CD14-positive monocyte (primary cell): ENCODE results near the gene TMEM167B. TPM values are rescaled to one million over a fixed set of nuclear protein-coding genes. Genes with fewer than 3 reads are reported as not detected.

Experiments used
- DNase-seq, 3 donors: peaks; one replicate each; pipeline ENCODE4 v3.0.0-alpha.2; 2011 to 2022
- H2AFZ ChIP-seq: 2 replicates; pipeline ENCODE4 v1.6.0; 2012; ENCODE audit warnings: mild to moderate bottlenecking, low read depth, low read length, inconsistent platforms; ENCODE audit not compliant: insufficient read depth, poor library complexity, severe bottlenecking
- H3K27ac ChIP-seq, 2 donors: 1 replicate in 1 of 2; 2 replicates in 1 of 2; pipeline ENCODE4 v1.5.1; 2012 to 2013; ENCODE audit warnings: low read length in 2 of 2, control low read depth in 1 of 2, inconsistent platforms in 1 of 2, low read depth in 1 of 2, mild to moderate bottlenecking in 1 of 2
- H3K27me3 ChIP-seq, 2 donors: one replicate each; pipeline versions ENCODE4 v1.6.0 to v1.6.1; 2011 to 2013; ENCODE audit warnings: low read length in 2 of 2; ENCODE audit not compliant: control insufficient read depth in 2 of 2, insufficient read depth in 2 of 2
- H3K36me3 ChIP-seq, 2 donors: replicated peaks in 1 of 2; 1 replicate in 1 of 2; 2 replicates in 1 of 2; pipeline versions ENCODE4 v1.5.1 to v1.6.1; 2012 to 2013; ENCODE audit warnings: low read length in 2 of 2, control low read depth in 1 of 2, inconsistent platforms in 1 of 2, mild to moderate bottlenecking in 1 of 2; ENCODE audit not compliant: insufficient read depth in 2 of 2, control insufficient read depth in 1 of 2
- H3K4me1 ChIP-seq, 2 donors: 1 replicate in 1 of 2; 2 replicates in 1 of 2; pipeline versions ENCODE4 v1.5.1 to v1.6.1; 2012 to 2013; ENCODE audit warnings: low read length in 2 of 2, control low read depth in 1 of 2, inconsistent platforms in 1 of 2, mild to moderate bottlenecking in 1 of 2, moderate library complexity in 1 of 2; ENCODE audit not compliant: insufficient read depth in 2 of 2, control insufficient read depth in 1 of 2
- H3K4me2 ChIP-seq: replicated peaks from 2 replicates; pipeline ENCODE3; 2012; ENCODE audit warnings: low read length, moderate library complexity, mild to moderate bottlenecking; ENCODE audit not compliant: poor library complexity, severe bottlenecking; ENCODE audit errors: extremely low read depth
- H3K4me3 ChIP-seq, 3 experiments: fragments of 200-600 bp in 1 of 3; sonication (generic) in 1 of 3; replicated peaks in 1 of 3; 1 replicate in 2 of 3; 2 replicates in 1 of 3; pipeline ENCODE4 v1.5.1; 2011 to 2013; ENCODE audit warnings: low read length in 3 of 3, mild to moderate bottlenecking in 3 of 3, control low read depth in 2 of 3, low read depth in 2 of 3, inconsistent platforms in 1 of 3, moderate library complexity in 1 of 3
- H3K79me2 ChIP-seq: 2 replicates; pipeline ENCODE4 v1.6.0; 2012; ENCODE audit warnings: mild to moderate bottlenecking, control low read depth, inconsistent platforms, low read length, moderate library complexity; ENCODE audit not compliant: insufficient read depth
- H3K9ac ChIP-seq: 2 replicates; pipeline ENCODE4 v1.6.0; 2017; ENCODE audit warnings: low read length, mild to moderate bottlenecking; ENCODE audit not compliant: insufficient read depth, poor library complexity, severe bottlenecking
- H3K9me3 ChIP-seq, 2 donors: replicated peaks in 1 of 2; 1 replicate in 1 of 2; 2 replicates in 1 of 2; pipeline versions ENCODE4 v1.5.1 to v1.6.1; 2012 to 2013; ENCODE audit warnings: low read length in 2 of 2, control low read depth in 1 of 2; ENCODE audit not compliant: control insufficient read depth in 1 of 2, insufficient read depth in 1 of 2
- H4K20me1 ChIP-seq: 2 replicates; pipeline ENCODE4 v1.6.0; 2012; ENCODE audit warnings: mild to moderate bottlenecking, low read length, control low read depth, moderate library complexity; ENCODE audit not compliant: insufficient read depth
- H3K27ac Mint-ChIP-seq, 7 donors: one replicate each; pipeline ENCODE4 v1.8.0; 2020; ENCODE audit warnings: mild to moderate bottlenecking in 7 of 7, mixed read lengths in 7 of 7, moderate library complexity in 6 of 7, inconsistent platforms in 2 of 7
- H3K27me3 Mint-ChIP-seq, 3 donors: one replicate each; pipeline ENCODE4 v1.8.0; 2021 to 2022; ENCODE audit warnings: low read depth in 3 of 3, mild to moderate bottlenecking in 3 of 3, mixed read lengths in 3 of 3, moderate library complexity in 3 of 3, inconsistent platforms in 1 of 3
- H3K36me3 Mint-ChIP-seq, 2 donors: one replicate each; pipeline ENCODE4 v1.8.0; 2020; ENCODE audit warnings: mixed read lengths in 2 of 2, inconsistent platforms in 1 of 2, mild to moderate bottlenecking in 1 of 2
- H3K4me1 Mint-ChIP-seq: one replicate; pipeline ENCODE4 v1.8.0; 2020; ENCODE audit warnings: mild to moderate bottlenecking, mixed read lengths
- H3K4me3 Mint-ChIP-seq, 2 donors: one replicate each; pipeline ENCODE4 v1.8.0; 2020; ENCODE audit warnings: mild to moderate bottlenecking in 2 of 2, mixed read lengths in 2 of 2, moderate library complexity in 1 of 2
- H3K9me3 Mint-ChIP-seq, 7 donors: one replicate each; pipeline ENCODE4 v1.8.0; 2020 to 2022; ENCODE audit warnings: mixed read lengths in 7 of 7, mild to moderate bottlenecking in 6 of 7, moderate library complexity in 6 of 7, inconsistent platforms in 2 of 7
- WGBS: methylation state at CpG from one replicate; pipeline ENCODE4 v1.1.5; 2013; ENCODE audit warnings: missing lambda C conversion rate; ENCODE audit not compliant: insufficient coverage; 5-methylcytosine and 5-hydroxymethylcytosine counted together
- intact Hi-C, 2 donors: fragments of 100-400 bp; cut with micrococcal nuclease; formaldehyde crosslinking; loops; one replicate each; pipeline versions ENCODE4 v1.15.0 to v1.15.1; 2023
- polyA plus RNA-seq, 3 donors: library from polyadenylated mRNA; depleted of rRNA in 1 of 3; unstranded in 2 of 3; stranded (reverse) in 1 of 3; fragments of 300-500 nt in 2 of 3; fragments of >200 nt in 1 of 3; fragmentation: Illumina TruSeq in 2 of 3; gene quantifications; 1 replicate in 2 of 3; 2 replicates in 1 of 3; pipeline ENCODE4 v1.2.3, GENCODE V29; 2012 to 2021
- TF ChIP-seq, protein P1 (sequence below): fragments of 200-600 bp; IDR thresholded peaks from one replicate; pipeline ENCODE4 v1.8.0; 2022; ENCODE audit warnings: antibody characterized with exemption, mild to moderate bottlenecking

TMEM167B gene
- polyA plus RNA-seq, 3 donors: 39.2 to 50.8 (median 43.3) TPM

DNA sequence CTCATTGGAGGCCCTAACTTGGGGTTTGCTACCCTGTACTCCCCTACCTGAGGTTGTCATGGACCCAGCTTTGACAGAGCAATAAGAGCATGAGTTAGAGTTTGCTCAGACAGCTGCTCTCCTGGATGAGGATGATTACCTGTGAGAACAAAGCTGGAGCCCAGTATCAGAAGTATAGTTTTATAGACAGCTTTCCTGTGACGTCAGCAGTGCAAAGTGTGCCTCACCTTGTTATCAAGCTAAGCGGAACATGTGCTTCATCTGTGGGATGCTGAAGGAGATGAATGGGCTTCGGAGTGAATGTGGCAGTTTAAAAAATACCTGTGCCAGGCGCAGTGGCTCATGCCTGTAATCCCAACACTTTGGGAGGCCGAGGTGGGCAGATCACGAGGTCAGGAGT, 43.2 kb upstream of the TMEM167B start:
- Mint-ChIP-seq H3K4me3 (no peak overlapping the region), H3K27me3 (peaks cover 9 to 22% (median 16%) of the 10 kb centered on the region in 3 donors), H3K4me1 (peaks cover 5% of the 10 kb centered on the region), H3K27ac (no peak overlapping the region), H3K36me3 (no peaks in the 10 kb centered on the region), H3K9me3 (peaks cover 0 to 5% (median 0%) of the 10 kb centered on the region in 7 donors)
- no peak overlapping the region for H2AFZ ChIP-seq
- no peak overlapping the region for H3K4me2 ChIP-seq
- H3K79me2 ChIP-seq: no peaks in the 10 kb centered on the region
- no peak for DNase-seq
- peaks cover 0 to 4% of the 10 kb centered on the region in 2 donors for H3K4me1 ChIP-seq
- no peak overlapping the region for H3K9ac ChIP-seq
- H3K9me3 ChIP-seq: no peaks in the 10 kb centered on the region
- TF ChIP-seq, protein P1, sequence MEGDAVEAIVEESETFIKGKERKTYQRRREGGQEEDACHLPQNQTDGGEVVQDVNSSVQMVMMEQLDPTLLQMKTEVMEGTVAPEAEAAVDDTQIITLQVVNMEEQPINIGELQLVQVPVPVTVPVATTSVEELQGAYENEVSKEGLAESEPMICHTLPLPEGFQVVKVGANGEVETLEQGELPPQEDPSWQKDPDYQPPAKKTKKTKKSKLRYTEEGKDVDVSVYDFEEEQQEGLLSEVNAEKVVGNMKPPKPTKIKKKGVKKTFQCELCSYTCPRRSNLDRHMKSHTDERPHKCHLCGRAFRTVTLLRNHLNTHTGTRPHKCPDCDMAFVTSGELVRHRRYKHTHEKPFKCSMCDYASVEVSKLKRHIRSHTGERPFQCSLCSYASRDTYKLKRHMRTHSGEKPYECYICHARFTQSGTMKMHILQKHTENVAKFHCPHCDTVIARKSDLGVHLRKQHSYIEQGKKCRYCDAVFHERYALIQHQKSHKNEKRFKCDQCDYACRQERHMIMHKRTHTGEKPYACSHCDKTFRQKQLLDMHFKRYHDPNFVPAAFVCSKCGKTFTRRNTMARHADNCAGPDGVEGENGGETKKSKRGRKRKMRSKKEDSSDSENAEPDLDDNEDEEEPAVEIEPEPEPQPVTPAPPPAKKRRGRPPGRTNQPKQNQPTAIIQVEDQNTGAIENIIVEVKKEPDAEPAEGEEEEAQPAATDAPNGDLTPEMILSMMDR: no peak
- WGBS: 83% methylated on average over 1 of the region's 6 CpGs
- intact Hi-C loops: no loop called here
- H3K27me3 ChIP-seq: peaks cover 0 to 2% of the 10 kb centered on the region in 2 donors
- H3K36me3 ChIP-seq: no peaks in the 10 kb centered on the region
- H4K20me1 ChIP-seq: no peaks in the 10 kb centered on the region
- H3K27ac ChIP-seq: no peak overlapping the region
- no peak overlapping the region for H3K4me3 ChIP-seq

DNA sequence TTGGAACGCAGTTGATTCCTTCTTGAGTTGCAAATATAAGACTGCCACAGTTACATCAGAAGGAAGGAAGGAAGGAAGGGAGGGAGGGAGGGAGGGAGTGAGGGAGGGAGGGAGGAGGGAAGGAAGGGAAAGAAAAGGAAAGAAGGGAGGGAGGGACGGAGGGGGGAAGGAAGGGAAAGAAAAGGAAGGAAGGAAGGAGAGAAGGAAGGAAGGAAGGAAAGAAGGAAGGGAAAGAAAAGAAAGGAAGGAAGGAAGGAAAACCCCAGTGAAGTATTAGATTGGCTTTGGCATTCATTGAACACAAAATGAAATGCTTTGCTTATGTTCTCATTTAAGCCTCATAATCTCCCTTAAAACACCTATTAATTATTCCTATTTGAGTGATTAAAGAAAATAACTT, 42.2 kb upstream of the TMEM167B start:
- Histone ChIP-seq H2AFZ (no peak overlapping the region), H3K36me3 (no peaks in the 10 kb centered on the region), H3K4me3 (no peak overlapping the region), H3K4me2 (no peak overlapping the region), H3K27me3 (peaks cover 0 to 2% of the 10 kb centered on the region in 2 donors), H3K4me1 (no peaks in the 10 kb centered on the region), H3K9ac (no peak overlapping the region), H3K9me3 (no peaks in the 10 kb centered on the region), H3K27ac (no peak overlapping the region), H4K20me1 (no peaks in the 10 kb centered on the region), H3K79me2 (no peaks in the 10 kb centered on the region)
- Mint-ChIP-seq H3K36me3 (peaks cover 0 to 2% of the 10 kb centered on the region in 2 donors), H3K27me3 (peaks cover 9 to 22% (median 20%) of the 10 kb centered on the region in 3 donors), H3K4me1 (peaks cover 2% of the 10 kb centered on the region), H3K4me3 (no peak overlapping the region), H3K9me3 (peaks cover 0 to 11% (median 6%) of the 10 kb centered on the region in 7 donors), H3K27ac (no peak overlapping the region)
- WGBS: 10% methylated on average over 2 of the region's 2 CpGs
- TF ChIP-seq, protein P1: no peak
- intact Hi-C loops: no loop called here
- DNase-seq: no peak
